ENCODE data around the gene STOX2. TPM values are rescaled to one million over a fixed set of nuclear protein-coding genes. Genes with fewer than 3 reads are reported as not detected.
"Not testable (repeated sequence)": the region's sequence is repeated elsewhere in the genome, so short reads cannot be mapped to it uniquely, and the experiment has no call there.

The STOX2 gene
- total RNA-seq, 4 donors from 2014 or later, result 4.2 to 14.9 (median 10.9) TPM

- H3K4me3 ChIP-seq (ENCODE audit: low read depth, poor library complexity, severe bottlenecking), result no peak overlapping the region
- intact Hi-C loops (cut with DNase I; ENCODE audit: low total_unique reads), result no loop called here
- 89 to 92% methylated on average over 8 of the region's 8 CpGs for WGBS, 2 donors
Observed at GRCh38 chr4:183945741-183946140, 40.6 kb downstream of the STOX2 start.

GRCh38 chr4:183950536-183950935 is 45.4 kb downstream of the STOX2 start:
- no peak for DNase-seq (ENCODE audit: low spot score in 2 of 2)
- no peak overlapping the region for H3K4me3 ChIP-seq (ENCODE audit: low read depth, poor library complexity, severe bottlenecking)
- TF ChIP-seq POLR2A (IDR thresholded peaks at IDR 0.05), result no peak
- no peak for TF ChIP-seq CTCF (IDR thresholded peaks at IDR 0.05)
- WGBS, 2 donors, result 93 to 94% methylated on average over 8 of the region's 8 CpGs
- intact Hi-C loops (cut with DNase I; ENCODE audit: low total_unique reads), result no loop called here

More at GRCh38 chr4:183945741-183946140, 40.6 kb downstream of the STOX2 start:
- no peak for DNase-seq (ENCODE audit: low spot score in 2 of 2)
- no peak for TF ChIP-seq POLR2A (IDR thresholded peaks at IDR 0.05)
- TF ChIP-seq CTCF (IDR thresholded peaks at IDR 0.05), result no peak

- intact Hi-C loops (cut with DNase I; ENCODE audit: low total_unique reads); DNase-seq (ENCODE audit: low spot score in 2 of 2); H3K4me3 ChIP-seq (ENCODE audit: low read depth, poor library complexity, severe bottlenecking): not testable (repeated sequence)
- WGBS, 2 donors, result 83 to 95% methylated on average over 1 of the region's 1 CpG
Observed at GRCh38 chr4:183952652-183953051, 47.5 kb downstream of the STOX2 start.

GRCh38 chr4:183959319-183960045 is 54.4 kb downstream of the STOX2 start:
- no peak overlapping the region for H3K4me3 ChIP-seq (ENCODE audit: low read depth, poor library complexity, severe bottlenecking)
- WGBS, 2 donors, result 63 to 66% methylated on average over 10 of the region's 10 CpGs
- intact Hi-C loops (cut with DNase I; ENCODE audit: low total_unique reads), result no loop called here
- TF ChIP-seq CTCF (IDR thresholded peaks at IDR 0.05), result no peak
- no peak for TF ChIP-seq POLR2A (IDR thresholded peaks at IDR 0.05)
- no peak for DNase-seq (ENCODE audit: low spot score in 2 of 2)

- intact Hi-C loops (cut with DNase I; ENCODE audit: low total_unique reads), result no loop called here
- TF ChIP-seq CTCF (IDR thresholded peaks at IDR 0.05) (no peak), POLR2A (IDR thresholded peaks at IDR 0.05) (no peak)
- 32 to 33% methylated on average over 8 of the region's 8 CpGs for WGBS, 2 donors
- DNase-seq (ENCODE audit: low spot score in 2 of 2), result peak in 1 of 2 donors; percentile 39
- no peak overlapping the region for H3K4me3 ChIP-seq (ENCODE audit: low read depth, poor library complexity, severe bottlenecking)
Observed at GRCh38 chr4:183960046-183960420, 54.9 kb downstream of the STOX2 start.

- H3K4me3 ChIP-seq (ENCODE audit: low read depth, poor library complexity, severe bottlenecking), result no peak overlapping the region
- WGBS, 2 donors, result 59 to 64% methylated on average over 12 of the region's 12 CpGs
Observed at GRCh38 chr4:183960962-183961541, 55.9 kb downstream of the STOX2 start.

More at GRCh38 chr4:183960962-183961541, 55.9 kb downstream of the STOX2 start:
- TF ChIP-seq POLR2A (IDR thresholded peaks at IDR 0.05), result no peak
- no peak for TF ChIP-seq CTCF (IDR thresholded peaks at IDR 0.05)
- no peak for DNase-seq (ENCODE audit: low spot score in 2 of 2)
- intact Hi-C loops (cut with DNase I; ENCODE audit: low total_unique reads), result no loop called here
